ENCODE measurements around the gene UTP20. TPM values are rescaled to one million over a fixed set of nuclear protein-coding genes. Genes with fewer than 3 reads are reported as not detected.

Gene UTP20
- total RNA-seq (10.8 and 11.6 TPM in 2 replicates), polyA plus RNA-seq (1.9 and 2.0 TPM in 2 replicates)

GRCh38 chr12:101280006-101280505, at the start of gene UTP20:
UTP20 (plus strand) TSS chr12:101280105; CDS start chr12:101280283, 178 bp downstream.
- Histone ChIP-seq H3K79me2 (peaks cover 9% of the 10 kb centered on the region), H4K20me1 (ENCODE audit: insufficient read depth, poor library complexity, severe bottlenecking) (no peaks in the 10 kb centered on the region), H2AFZ (peak within 1 kb of the TSS; percentile 91), H3K9me3 (ENCODE audit: low read depth) (no peaks in the 10 kb centered on the region), H3K9me2 (replicated peaks; ENCODE audit: insufficient read depth) (no peaks in the 10 kb centered on the region), H3K4me2 (peak within 1 kb of the TSS; percentile 85), H3K27ac (no peak within 1 kb of the TSS), H3K36me3 (replicated peaks; ENCODE audit: insufficient read depth, low read depth) (no peaks in the 10 kb centered on the region), H3K27me3 (no peaks in the 10 kb centered on the region), H3K4me3 (peak within 1 kb of the TSS; percentile 83), H3K4me1 (ENCODE audit: insufficient read depth) (no peaks in the 10 kb centered on the region)
- TF ChIP-seq EZH2phosphoT487 (IDR thresholded peaks at IDR 0.05; ENCODE audit: low read depth, severe bottlenecking, unreplicated experiment), result no peak
- TF ChIP-seq, protein P1, sequence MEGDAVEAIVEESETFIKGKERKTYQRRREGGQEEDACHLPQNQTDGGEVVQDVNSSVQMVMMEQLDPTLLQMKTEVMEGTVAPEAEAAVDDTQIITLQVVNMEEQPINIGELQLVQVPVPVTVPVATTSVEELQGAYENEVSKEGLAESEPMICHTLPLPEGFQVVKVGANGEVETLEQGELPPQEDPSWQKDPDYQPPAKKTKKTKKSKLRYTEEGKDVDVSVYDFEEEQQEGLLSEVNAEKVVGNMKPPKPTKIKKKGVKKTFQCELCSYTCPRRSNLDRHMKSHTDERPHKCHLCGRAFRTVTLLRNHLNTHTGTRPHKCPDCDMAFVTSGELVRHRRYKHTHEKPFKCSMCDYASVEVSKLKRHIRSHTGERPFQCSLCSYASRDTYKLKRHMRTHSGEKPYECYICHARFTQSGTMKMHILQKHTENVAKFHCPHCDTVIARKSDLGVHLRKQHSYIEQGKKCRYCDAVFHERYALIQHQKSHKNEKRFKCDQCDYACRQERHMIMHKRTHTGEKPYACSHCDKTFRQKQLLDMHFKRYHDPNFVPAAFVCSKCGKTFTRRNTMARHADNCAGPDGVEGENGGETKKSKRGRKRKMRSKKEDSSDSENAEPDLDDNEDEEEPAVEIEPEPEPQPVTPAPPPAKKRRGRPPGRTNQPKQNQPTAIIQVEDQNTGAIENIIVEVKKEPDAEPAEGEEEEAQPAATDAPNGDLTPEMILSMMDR (IDR thresholded peaks at IDR 0.05; ENCODE audit: poor library complexity), result no peak
- DNase-seq (ENCODE audit: low spot score), result peak; percentile 96
- 1% methylated on average over 34 of the region's 34 CpGs for WGBS (ENCODE audit: low lambda C conversion rate, missing lambda C conversion rate)

DNA sequence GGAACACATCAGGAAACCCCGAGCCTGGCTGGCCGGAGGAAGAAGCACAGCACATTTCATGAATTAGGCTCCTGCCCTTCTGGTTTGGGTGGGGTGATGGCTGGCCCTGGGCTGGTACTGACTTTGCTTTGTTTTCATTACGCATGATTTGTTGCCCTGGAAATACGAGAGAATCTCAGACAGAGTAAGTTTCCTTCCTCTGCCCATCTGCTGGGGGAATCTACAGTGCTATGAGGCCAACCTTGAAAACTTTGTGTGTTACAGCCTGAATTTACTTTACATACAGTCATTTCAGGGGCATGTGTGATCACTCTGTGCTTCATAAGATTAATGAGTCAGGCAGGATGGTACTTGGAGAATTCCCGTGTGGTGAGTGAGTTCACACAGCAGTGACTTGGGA, 49.4 kb upstream of the UTP20 start:
- no peak for DNase-seq (ENCODE audit: low spot score)
- Histone ChIP-seq H3K9me2 (replicated peaks; ENCODE audit: insufficient read depth) (no peaks in the 10 kb centered on the region), H4K20me1 (ENCODE audit: insufficient read depth, poor library complexity, severe bottlenecking) (no peaks in the 10 kb centered on the region), H2AFZ (no peak overlapping the region), H3K4me2 (no peak overlapping the region), H3K9me3 (ENCODE audit: low read depth) (no peaks in the 10 kb centered on the region), H3K79me2 (no peaks in the 10 kb centered on the region), H3K27me3 (no peaks in the 10 kb centered on the region), H3K27ac (no peak overlapping the region), H3K4me3 (no peak overlapping the region), H3K4me1 (ENCODE audit: insufficient read depth) (no peaks in the 10 kb centered on the region), H3K36me3 (replicated peaks; ENCODE audit: insufficient read depth, low read depth) (no peaks in the 10 kb centered on the region)
- TF ChIP-seq EZH2phosphoT487 (IDR thresholded peaks at IDR 0.05; ENCODE audit: low read depth, severe bottlenecking, unreplicated experiment), result no peak
- TF ChIP-seq EZH2 (IDR thresholded peaks at IDR 0.05; ENCODE audit: borderline replicate concordance), result no peak
- TF ChIP-seq, protein P1 (IDR thresholded peaks at IDR 0.05; ENCODE audit: poor library complexity), result no peak
- 89% methylated on average over 5 of the region's 5 CpGs for WGBS (ENCODE audit: low lambda C conversion rate, missing lambda C conversion rate)

- H3K9me2 ChIP-seq (replicated peaks; ENCODE audit: insufficient read depth), result no peaks in the 10 kb centered on the region
- no peaks in the 10 kb centered on the region for H3K27me3 ChIP-seq
- H3K4me3 ChIP-seq, result no peak overlapping the region
- no peaks in the 10 kb centered on the region for H4K20me1 ChIP-seq (ENCODE audit: insufficient read depth, poor library complexity, severe bottlenecking)
- WGBS (ENCODE audit: low lambda C conversion rate, missing lambda C conversion rate), result 78% methylated on average over 4 of the region's 4 CpGs
- no peaks in the 10 kb centered on the region for H3K4me1 ChIP-seq (ENCODE audit: insufficient read depth)
- no peak overlapping the region for H3K4me2 ChIP-seq
- no peak overlapping the region for H2AFZ ChIP-seq
- DNase-seq (ENCODE audit: low spot score), result no peak
- H3K79me2 ChIP-seq, result no peaks in the 10 kb centered on the region
- H3K36me3 ChIP-seq (replicated peaks; ENCODE audit: insufficient read depth, low read depth), result no peaks in the 10 kb centered on the region
- no peak for TF ChIP-seq EZH2 (IDR thresholded peaks at IDR 0.05; ENCODE audit: borderline replicate concordance)
- TF ChIP-seq, protein P1 (IDR thresholded peaks at IDR 0.05; ENCODE audit: poor library complexity), result no peak
- no peak for TF ChIP-seq EZH2phosphoT487 (IDR thresholded peaks at IDR 0.05; ENCODE audit: low read depth, severe bottlenecking, unreplicated experiment)
- no peak overlapping the region for H3K27ac ChIP-seq
- no peaks in the 10 kb centered on the region for H3K9me3 ChIP-seq (ENCODE audit: low read depth)
Measured at GRCh38 chr12:101231636-101232035, 48.3 kb upstream of the UTP20 start.

Data from hepatocyte (in vitro differentiated cells).